ENCODE data around the gene TAL2. TPM values are rescaled to one million over a fixed set of nuclear protein-coding genes. Genes with fewer than 3 reads are reported as not detected.
A peak's percentile ranks its signal among the peaks of the same experiment; 100 is the strongest.

TAL2 gene
- total RNA-seq, 4 donors from 2014 or later: 1.1 TPM; not detected in 3

- no peak for TF ChIP-seq CTCF (IDR thresholded peaks at IDR 0.05)
- ATAC-seq (ENCODE audit: low FRiP score): peak; percentile 96
- DNase-seq (ENCODE audit: low spot score): peak; percentile 41
Measured at GRCh38 chr9:105694190-105694847, 32.1 kb downstream of the TAL2 start, which contains the start of gene TMEM38B. TMEM38B (plus strand) TSS chr9:105694541; CDS start chr9:105694661, 120 bp downstream.

- ATAC-seq (ENCODE audit: low FRiP score) (peak; percentile 89), DNase-seq (ENCODE audit: low spot score) (peak; percentile 84)
- TF ChIP-seq CTCF (IDR thresholded peaks at IDR 0.05): no peak
Measured at GRCh38 chr9:105694848-105695581, 32.8 kb downstream of the TAL2 start.

GRCh38 chr9:105696219-105696793 is 34.0 kb downstream of the TAL2 start:
- DNase-seq (ENCODE audit: low spot score): no peak
- no peak for ATAC-seq (ENCODE audit: low FRiP score)
- TF ChIP-seq CTCF (IDR thresholded peaks at IDR 0.05): no peak

- DNase-seq (ENCODE audit: low spot score) (no peak), ATAC-seq (ENCODE audit: low FRiP score) (no peak)
- TF ChIP-seq CTCF (IDR thresholded peaks at IDR 0.05): no peak
Measured at GRCh38 chr9:105697871-105698270, 35.6 kb downstream of the TAL2 start.

- ATAC-seq (ENCODE audit: low FRiP score): no peak
- DNase-seq (ENCODE audit: low spot score): no peak
- TF ChIP-seq CTCF (IDR thresholded peaks at IDR 0.05): no peak
Measured at GRCh38 chr9:105698348-105698870, 36.2 kb downstream of the TAL2 start.

- no peak for DNase-seq (ENCODE audit: low spot score)
- TF ChIP-seq CTCF (IDR thresholded peaks at IDR 0.05): no peak
- ATAC-seq (ENCODE audit: low FRiP score): no peak
Measured at GRCh38 chr9:105700668-105701067, 38.4 kb downstream of the TAL2 start.
